ENCODE measurements around the gene ADAM12. TPM values are rescaled to one million over a fixed set of nuclear protein-coding genes. Genes with fewer than 3 reads are reported as not detected.

Gene ADAM12
- polyA plus RNA-seq, 3 donors = 0.05 TPM; not detected in 2

- Histone ChIP-seq H3K4me1 (ENCODE audit: control insufficient read depth in 1 of 2, insufficient read depth in 2 of 2, low read length in 2 of 2) (peaks cover 10 to 12% of the 10 kb centered on the region in 2 donors), H3K27me3 (ENCODE audit: control insufficient read depth in 2 of 2, insufficient read depth in 2 of 2, low read length in 2 of 2) (no peaks in the 10 kb centered on the region), H4K20me1 (ENCODE audit: insufficient read depth, low read length) (no peaks in the 10 kb centered on the region), H3K9me3 (replicated peaks in 1 of 2; ENCODE audit: control insufficient read depth in 1 of 2, insufficient read depth in 1 of 2, low read length in 2 of 2) (no peaks in the 10 kb centered on the region), H3K4me2 (replicated peaks; ENCODE audit: extremely low read depth, low read length, poor library complexity, severe bottlenecking) (no peak overlapping the region), H3K36me3 (replicated peaks in 1 of 2; ENCODE audit: control insufficient read depth in 1 of 2, insufficient read depth in 2 of 2, low read length in 2 of 2) (no peaks in the 10 kb centered on the region), H3K4me3 (replicated peaks in 1 of 3; ENCODE audit: low read depth in 2 of 3, low read length in 3 of 3) (no peak overlapping the region), H3K9ac (ENCODE audit: insufficient read depth, low read length, poor library complexity, severe bottlenecking) (no peak overlapping the region), H3K27ac (ENCODE audit: low read depth in 1 of 2, low read length in 2 of 2) (no peak overlapping the region), H3K79me2 (ENCODE audit: insufficient read depth, low read length) (no peaks in the 10 kb centered on the region), H2AFZ (ENCODE audit: insufficient read depth, low read depth, low read length, poor library complexity, severe bottlenecking) (no peak overlapping the region)
- H3K4me1 Mint-ChIP-seq = peaks cover 10% of the 10 kb centered on the region
- no peak overlapping the region for H3K4me3 Mint-ChIP-seq
- peaks cover 0 to 13% (median 5%) of the 10 kb centered on the region in 7 donors for H3K9me3 Mint-ChIP-seq
- intact Hi-C loops (cut with micrococcal nuclease) = no loop called here
- no peak overlapping the region for H3K27ac Mint-ChIP-seq
- peaks cover 0 to 2% (median 2%) of the 10 kb centered on the region in 3 donors for H3K27me3 Mint-ChIP-seq (ENCODE audit: low read depth in 3 of 3)
- WGBS (ENCODE audit: insufficient coverage) = 94% methylated on average over 4 of the region's 8 CpGs
- DNase-seq = no peak
- TF ChIP-seq CTCF (IDR thresholded peaks at IDR 0.05) = no peak
- no peaks in the 10 kb centered on the region for H3K36me3 Mint-ChIP-seq
Observed at GRCh38 chr10:126114884-126115555, 273.3 kb downstream of the ADAM12 start.

DNA sequence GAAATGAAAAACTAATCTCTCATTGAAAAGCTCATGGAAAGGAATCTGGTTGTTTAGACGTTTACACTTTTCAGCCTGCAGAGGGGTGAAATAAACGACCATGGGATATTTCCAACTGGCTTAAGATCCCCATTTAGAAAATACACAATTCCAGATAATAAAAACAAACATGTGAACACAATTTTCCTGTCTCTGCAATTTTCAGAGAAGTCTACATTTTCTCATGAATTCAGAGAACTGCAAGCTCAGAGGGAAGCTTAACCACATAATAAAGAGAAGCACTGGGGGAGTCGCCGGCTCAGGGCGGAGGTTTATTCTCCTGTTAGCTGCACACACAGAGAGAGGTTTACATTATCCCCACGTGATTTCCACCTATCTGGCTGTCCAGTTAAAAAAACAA, 276.8 kb downstream of the ADAM12 start:
- Histone ChIP-seq H3K9me3 (replicated peaks in 1 of 2; ENCODE audit: control insufficient read depth in 1 of 2, insufficient read depth in 1 of 2, low read length in 2 of 2) (no peaks in the 10 kb centered on the region), H3K4me2 (replicated peaks; ENCODE audit: extremely low read depth, low read length, poor library complexity, severe bottlenecking) (no peak overlapping the region), H2AFZ (ENCODE audit: insufficient read depth, low read depth, low read length, poor library complexity, severe bottlenecking) (no peak overlapping the region), H4K20me1 (ENCODE audit: insufficient read depth, low read length) (no peaks in the 10 kb centered on the region), H3K4me3 (replicated peaks in 1 of 3; ENCODE audit: low read depth in 2 of 3, low read length in 3 of 3) (no peak overlapping the region), H3K9ac (ENCODE audit: insufficient read depth, low read length, poor library complexity, severe bottlenecking) (no peak overlapping the region), H3K27ac (ENCODE audit: low read depth in 1 of 2, low read length in 2 of 2) (no peak overlapping the region), H3K4me1 (ENCODE audit: control insufficient read depth in 1 of 2, insufficient read depth in 2 of 2, low read length in 2 of 2) (peaks cover 15 to 18% of the 10 kb centered on the region in 2 donors), H3K36me3 (replicated peaks in 1 of 2; ENCODE audit: control insufficient read depth in 1 of 2, insufficient read depth in 2 of 2, low read length in 2 of 2) (no peaks in the 10 kb centered on the region), H3K27me3 (ENCODE audit: control insufficient read depth in 2 of 2, insufficient read depth in 2 of 2, low read length in 2 of 2) (no peaks in the 10 kb centered on the region), H3K79me2 (ENCODE audit: insufficient read depth, low read length) (no peaks in the 10 kb centered on the region)
- no CpG with 5 or more reads among the region's 6 CpGs for WGBS (ENCODE audit: insufficient coverage)
- H3K9me3 Mint-ChIP-seq = peaks cover 0 to 4% (median 0%) of the 10 kb centered on the region in 7 donors
- intact Hi-C loops (cut with micrococcal nuclease) = no loop called here
- no peak overlapping the region for H3K4me3 Mint-ChIP-seq
- peaks cover 15% of the 10 kb centered on the region for H3K4me1 Mint-ChIP-seq
- no peaks in the 10 kb centered on the region for H3K36me3 Mint-ChIP-seq
- TF ChIP-seq CTCF (IDR thresholded peaks at IDR 0.05) = no peak
- H3K27me3 Mint-ChIP-seq (ENCODE audit: low read depth in 3 of 3) = peaks cover 0 to 2% (median 2%) of the 10 kb centered on the region in 3 donors
- H3K27ac Mint-ChIP-seq = peak overlapping the region in 1 of 7 donors; percentile 16
- no peak for DNase-seq
